ENCODE data around the gene CNTNAP2.

Gene CNTNAP2

DNA sequence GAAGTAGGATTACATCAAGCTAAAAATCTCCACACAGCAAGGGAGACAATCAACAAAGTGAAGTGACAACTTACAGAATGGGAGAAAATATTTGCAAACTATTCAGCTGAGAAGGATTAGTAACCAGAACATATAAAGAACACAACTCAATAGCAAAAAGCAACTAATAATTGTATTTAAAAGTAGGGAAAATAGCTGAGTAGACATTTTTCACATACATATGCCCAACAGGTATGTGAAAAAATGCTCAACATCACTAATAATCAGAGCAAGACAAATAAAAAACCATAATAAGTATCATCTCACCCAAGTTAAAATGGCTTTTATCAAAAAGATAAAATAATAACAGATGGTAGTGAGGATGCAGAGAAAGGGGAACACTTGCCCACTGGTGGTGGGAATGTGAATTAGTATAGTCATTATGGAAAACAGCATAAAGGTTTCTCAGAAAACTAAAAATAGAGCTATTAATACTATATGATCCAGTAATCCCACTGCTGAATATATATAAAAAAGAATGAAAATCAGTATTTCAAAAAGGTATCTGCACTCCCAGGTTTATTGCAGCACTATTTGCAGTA, 1689.5 kb downstream of the CNTNAP2 start:
- DNase-seq, result no peak

DNA sequence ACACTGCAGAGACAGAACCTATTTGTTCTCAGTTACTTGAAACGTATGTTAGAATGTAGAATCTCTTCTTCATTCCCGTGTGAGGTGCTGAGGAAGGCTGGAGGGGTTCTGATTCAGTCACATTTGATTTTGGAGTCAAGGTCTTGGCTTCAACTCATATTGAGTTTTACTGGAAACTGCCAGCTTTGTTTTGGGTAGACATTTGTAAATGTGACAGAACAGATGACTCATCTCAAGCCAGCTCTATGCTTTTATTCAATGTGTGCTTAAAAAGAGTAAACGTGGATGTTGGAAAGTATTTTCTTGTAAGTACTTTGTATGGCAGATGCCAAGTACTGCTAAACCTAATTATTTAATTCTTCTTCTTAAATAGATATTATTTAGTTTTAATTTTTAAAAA, 1693.2 kb downstream of the CNTNAP2 start:
- DNase-seq, result no peak

DNA sequence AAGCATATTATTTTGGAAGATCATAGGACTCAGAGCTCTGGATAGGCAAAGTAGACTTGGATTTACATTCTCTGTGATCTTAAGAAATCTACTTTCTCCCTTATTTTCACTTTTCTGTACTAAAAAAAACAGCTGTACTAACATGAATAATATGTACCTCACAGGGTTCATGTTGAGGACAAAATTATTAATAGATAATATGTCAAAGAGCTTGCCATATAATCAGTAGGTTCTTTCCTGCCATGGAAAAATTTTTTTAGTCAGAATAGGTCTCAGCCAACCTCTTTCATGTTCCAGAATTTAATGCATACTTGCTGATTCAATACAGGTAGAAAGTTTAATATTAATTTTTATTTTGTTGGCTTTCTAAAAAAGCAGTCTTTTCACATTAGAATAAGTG, 1693.7 kb downstream of the CNTNAP2 start:
- no peak for DNase-seq

DNA sequence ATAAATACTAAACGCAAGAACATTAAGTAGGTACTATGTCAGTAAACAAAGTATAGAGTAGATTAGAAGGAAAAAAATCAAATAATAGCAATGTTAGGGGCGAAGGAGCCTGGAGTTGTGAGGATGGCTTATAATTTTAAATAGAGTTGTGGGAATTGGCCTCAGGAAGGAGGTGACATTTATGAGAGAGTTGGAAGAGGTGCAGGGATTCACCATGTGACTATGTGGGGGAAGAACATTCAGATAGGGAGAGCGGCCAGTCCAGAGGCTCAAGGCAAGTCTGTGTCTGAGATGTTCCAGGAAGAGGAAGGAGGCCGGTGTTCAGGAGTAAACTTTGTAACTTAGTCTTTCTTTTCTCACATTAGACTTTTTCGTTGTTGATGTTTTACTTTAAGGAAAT, 1695.3 kb downstream of the CNTNAP2 start:
- DNase-seq, result no peak

DNA sequence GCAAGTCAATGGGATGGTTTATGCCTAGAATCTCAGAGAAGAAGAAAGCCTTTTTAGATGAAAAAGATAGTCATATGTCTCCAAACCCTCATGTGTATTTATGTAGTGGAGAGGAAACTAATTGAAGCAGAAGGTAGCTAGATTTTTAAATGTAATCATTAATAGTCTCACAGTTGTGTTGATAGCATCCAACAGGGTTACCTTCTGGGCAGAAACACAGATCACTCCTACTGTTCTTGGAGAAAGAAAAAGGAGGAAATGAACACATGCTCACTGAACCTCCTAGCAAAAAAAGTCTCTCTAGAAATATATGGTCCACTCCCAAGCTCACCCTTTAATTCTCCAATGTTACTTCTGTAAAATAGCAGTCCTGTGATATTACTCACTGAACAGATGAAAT, 1696.7 kb downstream of the CNTNAP2 start:
- DNase-seq, result no peak

DNA sequence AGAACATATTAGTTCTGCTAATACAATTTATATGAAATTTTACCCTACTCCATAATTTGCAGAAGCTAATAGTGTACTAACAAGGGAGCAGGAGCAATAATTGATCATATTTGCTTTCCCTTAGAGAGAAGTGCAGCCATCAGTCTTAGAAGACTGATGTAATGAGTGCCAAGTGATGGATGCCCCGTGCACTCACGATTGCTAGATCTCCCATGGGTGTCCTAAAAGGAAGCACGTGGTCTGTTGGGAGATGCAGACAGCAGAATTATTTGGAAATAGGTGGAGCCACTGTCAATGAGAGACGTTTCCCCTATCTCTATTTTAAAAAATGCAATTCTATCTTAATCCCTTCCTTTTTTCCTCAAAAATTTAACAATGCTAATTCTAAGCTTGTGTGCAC, 1701.7 kb downstream of the CNTNAP2 start:
- DNase-seq, result no peak

DNA sequence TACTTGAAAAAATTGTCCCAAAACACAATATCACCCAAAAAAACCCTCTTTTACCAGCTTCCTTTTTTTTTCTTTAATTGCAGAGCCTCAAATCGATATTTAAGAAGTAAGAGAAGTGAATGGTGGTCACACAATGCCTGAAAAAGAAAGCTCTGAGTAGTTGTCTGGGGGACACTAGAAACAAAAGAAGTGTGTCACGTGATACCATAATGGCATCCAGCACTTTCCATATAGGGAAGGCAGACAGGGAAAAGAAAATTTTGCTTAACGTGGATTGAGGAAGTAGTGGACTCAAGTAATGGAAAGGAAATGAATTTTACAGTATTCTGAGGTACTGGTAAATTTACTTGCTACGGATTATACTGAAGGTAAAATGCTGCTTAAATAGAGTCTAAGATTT, 1708.1 kb downstream of the CNTNAP2 start:
- DNase-seq, result no peak

DNA sequence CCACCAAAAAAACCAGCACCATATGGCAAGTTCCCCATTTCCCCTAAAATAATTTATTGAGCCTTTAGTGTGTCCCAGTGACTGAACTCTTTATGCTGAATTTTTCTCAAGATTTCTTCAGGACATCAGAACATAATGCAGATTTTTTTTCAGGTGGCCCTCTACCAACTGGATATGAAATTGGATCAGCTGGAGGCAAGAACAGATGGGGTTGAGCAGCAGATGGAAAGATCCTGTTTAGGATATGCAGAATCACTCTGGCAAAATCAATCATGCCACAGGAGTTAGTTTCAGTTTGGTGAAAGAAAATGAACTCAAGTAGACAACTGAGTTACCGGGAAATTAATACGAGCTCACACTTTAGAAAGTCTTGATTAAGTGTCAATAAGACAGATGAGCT, 1712.4 kb downstream of the CNTNAP2 start:
- no peak for DNase-seq

DNA sequence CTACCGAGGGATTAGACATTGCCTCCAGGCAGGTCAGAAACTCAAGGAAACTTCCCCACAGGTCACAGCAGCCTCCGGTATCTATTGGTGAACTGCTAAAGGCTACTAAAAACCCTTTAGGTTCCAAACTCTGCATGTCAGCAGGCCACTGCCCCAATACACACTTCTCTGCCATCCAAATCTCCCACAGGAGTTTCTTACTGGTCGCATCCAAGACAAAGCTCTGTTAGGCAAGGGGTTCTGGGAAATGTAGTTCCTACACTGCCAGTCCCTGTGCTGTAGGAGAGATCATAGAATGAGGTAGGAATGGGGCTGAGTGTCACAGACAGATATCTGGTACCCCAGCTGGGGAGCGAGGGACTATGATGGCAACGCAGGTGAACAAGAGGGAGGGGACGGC, 1717.0 kb downstream of the CNTNAP2 start:
- DNase-seq, result no peak

DNA sequence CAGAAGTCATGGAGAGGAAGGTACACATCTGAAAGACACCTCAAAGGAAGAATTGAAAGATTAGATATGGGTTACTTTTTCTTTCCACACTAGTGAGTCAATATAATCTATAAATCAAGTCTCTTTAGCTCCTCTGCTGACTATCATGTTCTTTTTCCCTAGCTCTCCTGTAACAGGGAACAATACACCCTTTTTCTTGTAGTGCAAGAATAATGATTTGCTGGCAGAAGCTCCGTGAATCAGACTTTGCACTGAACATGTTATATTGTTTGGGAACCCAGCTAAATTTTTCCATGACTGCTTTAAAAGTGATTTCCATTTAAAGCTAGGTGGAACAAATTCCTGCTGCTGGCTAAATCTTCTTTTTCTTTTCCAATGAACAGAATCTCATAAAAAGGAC, 1717.4 kb downstream of the CNTNAP2 start:
- no peak for DNase-seq

DNA sequence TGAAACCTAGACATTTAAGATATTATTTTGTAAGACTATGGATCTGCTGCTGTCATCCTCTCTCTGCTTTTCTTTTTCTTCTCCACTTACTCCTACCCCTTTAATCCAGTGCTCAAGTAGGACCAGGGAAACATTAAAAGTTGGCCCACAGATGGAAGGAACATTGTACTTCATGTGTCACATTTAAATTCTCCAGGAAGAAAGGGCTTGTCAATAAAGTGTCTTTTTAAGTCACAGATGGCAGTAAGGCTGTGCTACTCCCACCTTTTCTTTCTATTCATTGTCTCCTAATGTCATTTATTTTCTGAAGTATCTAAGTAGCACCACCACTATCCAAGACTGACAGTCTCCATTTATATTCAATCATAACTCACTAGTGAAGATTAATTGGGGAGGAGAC, 1736.2 kb downstream of the CNTNAP2 start:
- no peak for DNase-seq

DNA sequence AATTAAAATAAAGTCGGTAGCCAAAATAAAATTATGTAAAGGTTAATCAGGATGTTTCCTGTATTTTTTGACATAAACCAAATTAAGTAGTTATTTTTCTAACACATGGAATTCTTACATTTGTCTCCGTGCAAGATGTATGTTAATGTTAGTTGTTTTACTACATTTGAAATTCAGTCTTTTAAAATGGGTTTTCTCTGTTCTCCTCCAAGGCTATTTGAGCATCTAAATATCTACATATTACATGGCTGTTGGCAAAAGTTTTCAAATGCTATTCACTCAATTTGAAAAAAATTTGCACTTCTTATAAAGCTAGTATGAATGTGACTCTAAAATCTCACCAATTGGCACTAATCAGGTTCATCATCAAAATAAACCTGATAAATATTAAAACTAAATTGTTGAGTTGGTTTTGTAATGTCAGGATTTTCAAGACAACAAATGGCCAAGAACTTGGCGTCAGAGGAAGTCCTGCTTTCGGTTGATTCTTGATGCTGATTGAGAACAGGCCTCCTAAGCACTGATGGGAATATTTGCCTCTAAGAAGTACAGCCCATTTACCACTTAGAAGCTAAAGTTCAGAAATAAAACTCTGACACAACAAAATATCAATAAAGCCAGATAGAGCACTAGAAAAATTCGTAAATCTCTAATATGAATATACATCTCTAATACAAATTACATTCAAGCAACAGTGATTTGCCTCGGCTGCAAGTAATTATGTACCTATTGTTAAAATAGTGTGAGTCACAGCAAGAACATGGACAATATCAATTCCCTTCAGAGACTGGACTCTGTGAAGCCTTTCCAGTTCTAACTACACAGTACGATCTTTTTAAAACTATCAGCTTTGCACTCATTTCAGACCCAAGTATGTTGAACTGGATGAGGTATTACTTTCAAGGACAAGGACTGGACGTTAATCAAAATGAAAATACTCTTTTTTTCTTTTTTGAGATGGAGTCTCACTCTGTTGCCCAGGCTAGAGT, 1740.8 kb downstream of the CNTNAP2 start:
- no peak for DNase-seq

DNA sequence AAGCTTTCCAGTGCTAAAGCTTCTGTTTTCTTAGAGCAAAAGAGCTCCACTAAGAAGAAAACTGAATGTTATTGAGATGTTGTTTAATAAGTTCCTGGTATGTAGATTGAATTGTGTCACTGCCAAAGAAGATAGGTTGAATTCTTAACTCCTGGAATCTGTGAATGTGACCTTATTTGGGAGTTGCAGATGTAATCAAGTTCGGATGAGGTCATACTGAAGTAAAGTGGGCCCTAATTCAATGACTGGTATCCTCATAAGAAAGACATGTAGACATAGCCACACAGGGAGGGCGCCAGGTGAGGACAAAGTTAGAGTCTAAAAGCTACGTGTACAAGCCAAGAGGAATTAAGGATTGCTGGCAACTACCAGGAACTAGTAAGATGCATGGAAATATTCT, 1741.8 kb downstream of the CNTNAP2 start:
- DNase-seq, result no peak

DNA sequence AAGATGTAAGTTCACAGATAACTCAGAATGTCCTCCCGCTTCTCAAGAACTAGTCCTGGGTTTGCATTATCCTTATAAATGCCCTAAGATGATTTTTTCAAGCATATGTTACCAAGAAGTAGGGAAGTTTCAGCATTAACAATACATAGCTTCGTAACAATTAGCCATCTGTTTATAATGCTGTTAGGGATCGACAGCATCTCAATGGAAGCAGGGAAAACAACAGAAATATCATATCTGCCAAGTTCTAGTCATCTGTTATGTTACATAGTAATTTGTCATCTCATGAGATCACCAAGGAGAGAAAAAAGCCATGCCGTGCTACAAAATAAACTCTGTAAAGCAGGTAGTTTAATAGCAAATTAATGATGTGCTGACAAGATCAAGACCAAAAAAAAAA, 1742.4 kb downstream of the CNTNAP2 start:
- no peak for DNase-seq

DNA sequence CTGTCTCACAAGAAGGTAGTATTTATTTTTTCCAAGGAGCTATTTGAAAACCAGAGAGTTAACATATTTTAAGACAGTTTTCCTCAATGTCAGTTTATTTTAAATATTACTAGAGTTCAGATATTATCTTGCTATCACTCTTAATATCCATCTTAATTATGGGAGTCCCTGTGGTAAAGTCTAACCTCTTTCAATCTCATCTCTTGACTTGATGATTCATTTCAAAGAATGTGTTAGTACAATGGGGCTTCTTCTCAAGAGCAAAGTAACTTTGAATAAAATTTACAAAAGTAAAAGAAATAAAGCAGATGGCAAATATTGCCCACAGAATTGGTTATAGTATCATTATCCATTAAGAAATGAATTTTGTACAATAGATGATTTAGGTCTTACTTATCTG, 1742.9 kb downstream of the CNTNAP2 start:
- DNase-seq, result no peak

DNA sequence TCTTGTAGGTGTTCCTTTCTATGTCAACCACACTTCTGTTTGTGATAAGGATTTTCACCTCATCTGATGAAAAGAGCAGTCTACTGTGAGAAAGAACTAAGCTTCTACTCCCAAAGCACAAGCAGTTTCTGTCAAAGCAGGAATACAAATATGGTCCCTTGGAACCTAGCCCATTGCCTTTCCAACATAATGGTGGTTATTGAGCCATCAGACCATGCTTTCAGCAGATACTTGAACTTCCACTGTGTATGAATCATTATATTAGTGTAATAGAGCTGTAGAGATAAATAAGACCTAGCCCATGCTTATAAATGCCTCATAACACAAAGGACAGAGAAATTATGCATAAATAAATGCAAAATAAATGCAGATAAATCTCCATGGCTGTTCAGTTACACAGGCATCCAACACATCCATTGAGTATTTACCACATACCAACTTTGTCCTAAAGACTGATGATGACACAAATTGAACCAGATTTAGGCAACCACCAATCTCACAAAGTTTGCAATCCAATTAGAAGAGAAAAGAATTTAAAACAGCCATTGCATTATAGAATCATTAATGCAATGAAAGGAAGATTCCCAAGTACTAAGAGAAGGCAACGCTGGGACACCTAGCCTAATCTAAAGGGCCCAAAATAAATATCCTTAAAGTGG, 1744.6 kb downstream of the CNTNAP2 start:
- no peak for DNase-seq

DNA sequence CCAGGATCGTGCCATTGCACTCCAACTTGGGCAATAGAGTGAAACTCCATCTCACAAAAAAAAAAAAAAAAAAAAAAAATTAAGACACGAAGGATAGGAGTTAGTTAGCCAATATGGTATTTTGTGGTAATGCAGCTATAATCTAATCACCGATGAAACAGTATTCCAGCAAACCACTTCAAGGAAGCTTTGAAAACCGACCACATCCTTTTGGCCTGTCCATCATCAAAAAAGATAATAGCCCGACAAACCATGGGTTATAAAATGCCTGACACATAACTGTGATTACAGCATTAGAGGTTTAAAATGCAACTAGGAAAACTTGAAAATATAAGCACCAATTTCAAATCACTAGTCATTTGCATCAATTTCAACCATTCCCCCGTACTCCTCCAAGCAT, 1745.3 kb downstream of the CNTNAP2 start:
- no peak for DNase-seq

DNA sequence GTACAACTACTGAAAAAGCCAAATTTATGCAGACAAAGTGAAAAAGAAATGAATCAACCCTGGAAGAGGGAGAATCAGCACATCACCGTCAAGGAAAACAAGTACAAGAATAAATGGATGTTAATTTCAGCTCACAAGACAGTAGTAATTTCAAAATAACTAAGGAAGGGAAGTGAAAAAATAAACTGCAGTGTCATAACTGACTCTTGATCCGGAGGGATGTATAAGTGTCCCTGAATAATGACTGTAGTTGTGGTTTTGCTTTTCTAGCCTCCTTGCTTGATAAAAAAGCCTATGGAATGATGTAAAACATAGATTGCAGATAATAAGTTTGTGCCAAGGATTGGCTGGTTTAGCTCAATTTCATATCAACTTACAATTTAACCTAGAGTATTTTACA, 1752.9 kb downstream of the CNTNAP2 start:
- DNase-seq, result no peak

DNA sequence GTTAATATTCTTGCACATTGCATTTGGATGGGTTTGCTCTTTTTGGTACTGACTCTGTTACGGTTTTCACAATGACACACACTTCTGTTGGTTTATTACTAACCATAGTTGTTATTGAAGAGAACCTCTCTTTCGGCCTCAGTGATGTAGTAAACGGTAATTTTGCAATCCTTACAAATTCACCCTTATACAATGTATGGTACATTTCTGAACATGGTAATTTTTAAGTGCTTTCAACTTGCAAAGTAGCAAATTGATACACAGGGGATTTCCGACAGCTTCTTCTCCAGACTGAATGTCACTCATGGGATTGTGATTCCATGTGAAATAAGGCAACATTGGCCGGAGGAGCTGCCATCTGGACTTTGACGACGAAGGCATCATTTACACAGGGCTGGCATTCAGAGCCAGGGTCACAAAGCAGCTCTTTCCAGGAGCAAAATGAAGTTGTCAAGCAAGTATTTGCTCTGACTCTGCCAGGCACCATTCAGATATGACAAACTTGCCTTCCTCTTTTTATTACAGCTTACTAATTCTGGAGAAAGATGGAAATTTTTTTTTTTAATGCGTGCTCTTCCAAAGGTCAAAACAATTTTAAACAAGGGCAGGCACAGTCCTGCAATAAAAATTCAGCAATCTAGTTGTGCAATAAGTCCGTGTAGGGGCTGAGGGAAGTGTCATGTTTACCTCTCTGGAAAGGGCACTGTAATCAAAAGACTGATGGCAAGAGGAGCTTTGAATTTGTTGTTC, 1762.5 kb downstream of the CNTNAP2 start:
- DNase-seq, result no peak

DNA sequence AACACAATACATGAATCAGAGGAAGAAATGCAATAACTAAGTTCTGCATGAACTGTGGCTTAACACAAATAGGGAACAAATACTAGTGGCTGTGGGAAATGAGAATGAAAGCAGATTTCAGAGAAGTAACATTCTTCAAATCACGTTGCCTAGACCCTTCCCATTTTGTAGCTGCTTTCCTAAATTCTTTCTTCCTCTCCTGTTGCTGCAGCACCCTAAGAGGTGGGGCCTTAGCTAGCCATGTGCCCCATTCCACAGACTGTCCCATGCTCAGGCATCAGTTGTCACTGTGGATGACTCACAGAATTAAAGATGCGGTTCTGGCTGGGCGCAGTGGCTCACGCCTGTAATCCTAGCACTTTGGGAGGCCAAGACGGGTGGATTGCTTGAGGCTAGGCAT, 1769.3 kb downstream of the CNTNAP2 start:
- no peak for DNase-seq

DNA sequence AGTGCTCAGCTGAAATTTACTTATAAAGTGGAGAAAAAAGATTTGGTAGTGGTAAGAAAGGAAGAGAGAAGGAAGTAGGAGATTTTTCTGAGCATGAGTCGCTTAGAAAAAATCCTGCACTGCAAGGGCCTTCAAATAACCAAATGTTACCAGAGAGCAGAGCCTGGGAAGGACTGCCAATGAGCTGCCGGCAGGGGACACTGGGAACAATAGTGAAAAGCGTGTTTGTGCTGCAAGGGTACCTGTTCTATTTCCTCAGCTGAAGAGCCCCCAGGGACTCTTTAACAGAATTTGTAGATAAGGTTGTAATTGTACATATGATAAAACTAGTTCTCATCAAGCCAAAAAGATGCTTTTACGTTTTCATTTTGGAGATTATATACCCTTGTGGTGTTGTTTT, 1777.7 kb downstream of the CNTNAP2 start:
- no peak for DNase-seq

DNA sequence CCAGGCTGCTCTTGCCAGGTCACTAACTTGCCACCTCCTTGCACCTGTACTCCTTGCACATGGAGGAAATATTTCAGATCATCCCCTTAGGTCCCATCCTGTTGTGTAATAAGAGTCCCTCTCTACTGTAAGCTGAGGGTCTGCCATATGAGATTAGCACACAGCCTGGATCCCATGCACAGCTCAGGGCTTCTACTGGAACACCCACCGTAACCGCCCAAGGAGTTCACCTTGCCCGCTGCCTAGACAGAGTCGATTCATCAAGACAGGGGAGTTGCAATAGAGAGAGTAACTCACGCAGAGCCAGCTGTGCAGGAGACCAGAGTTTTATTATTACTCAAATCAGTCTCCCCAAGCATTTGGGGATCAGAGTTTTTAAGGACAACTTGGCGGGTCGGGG, 1779.5 kb downstream of the CNTNAP2 start:
- DNase-seq, result no peak

DNA sequence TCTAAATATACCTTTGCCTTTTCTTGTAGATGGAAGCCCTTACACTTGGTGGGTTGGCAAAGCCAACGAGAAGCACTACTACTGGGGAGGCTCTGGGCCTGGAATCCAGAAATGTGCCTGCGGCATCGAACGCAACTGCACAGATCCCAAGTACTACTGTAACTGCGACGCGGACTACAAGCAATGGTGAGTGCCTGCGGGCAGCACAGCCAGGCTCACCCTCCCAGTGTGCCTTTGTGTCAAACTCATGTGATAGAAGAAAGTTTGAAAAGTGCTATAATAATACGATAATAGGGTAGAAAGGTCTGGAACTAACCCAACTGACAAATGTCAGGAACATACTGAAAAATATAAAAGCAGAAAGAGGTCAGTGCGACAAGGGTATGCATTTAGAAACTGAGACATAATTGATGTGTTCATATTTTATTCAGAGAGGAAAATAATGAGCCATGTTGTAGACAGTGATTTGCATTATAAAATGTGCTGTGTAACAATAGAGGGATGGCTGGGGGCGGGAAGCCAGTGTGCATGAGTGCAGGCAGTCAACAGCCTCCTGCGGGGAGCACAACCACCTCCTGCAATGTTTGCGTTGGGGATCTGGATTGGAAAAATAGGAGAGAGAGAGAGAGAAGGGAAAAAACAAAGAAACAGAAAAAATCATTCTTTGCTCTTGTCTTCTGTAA, 1787.1 kb downstream of the CNTNAP2 start:
- DNase-seq, result no peak

All from activated CD4-positive, alpha-beta T cell treated with anti-CD3 and anti-CD28 coated beads, Interleukin-2, Interleukin-6, amounts not matched to agents 100 ng/mL and 50 ng/mL, durations not matched to agents 16 hours and 8 hours (primary cell).